Measurements from ENCODE around the gene CCL14.

CCL14 gene

DNA sequence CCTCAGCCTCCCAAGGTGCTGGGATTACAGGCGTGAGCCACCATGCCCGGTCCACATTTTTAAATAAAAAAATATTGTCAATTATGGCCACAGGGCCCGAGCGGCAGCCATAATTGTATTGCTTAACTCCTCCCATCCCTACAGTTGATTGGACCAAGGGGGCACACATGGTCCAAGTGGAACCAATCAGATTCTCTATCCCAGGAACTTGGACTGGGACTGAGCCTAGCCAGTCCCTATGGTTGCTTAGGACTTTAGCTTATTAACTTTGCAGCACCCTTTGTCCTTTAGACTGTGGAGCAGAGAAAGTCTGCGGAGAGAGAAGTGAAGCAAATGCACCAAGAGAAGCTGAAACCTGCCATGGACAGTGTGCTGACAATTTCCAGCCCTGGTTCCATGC, 50.5 kb downstream of the CCL14 start:
- in situ Hi-C loops (cut with MboI; ENCODE audit: low sequenced_read_pairs, unreplicated experiment): no loop called here
- DNase-seq (ENCODE audit: low spot score): no peak
- TF ChIP-seq, protein P1, sequence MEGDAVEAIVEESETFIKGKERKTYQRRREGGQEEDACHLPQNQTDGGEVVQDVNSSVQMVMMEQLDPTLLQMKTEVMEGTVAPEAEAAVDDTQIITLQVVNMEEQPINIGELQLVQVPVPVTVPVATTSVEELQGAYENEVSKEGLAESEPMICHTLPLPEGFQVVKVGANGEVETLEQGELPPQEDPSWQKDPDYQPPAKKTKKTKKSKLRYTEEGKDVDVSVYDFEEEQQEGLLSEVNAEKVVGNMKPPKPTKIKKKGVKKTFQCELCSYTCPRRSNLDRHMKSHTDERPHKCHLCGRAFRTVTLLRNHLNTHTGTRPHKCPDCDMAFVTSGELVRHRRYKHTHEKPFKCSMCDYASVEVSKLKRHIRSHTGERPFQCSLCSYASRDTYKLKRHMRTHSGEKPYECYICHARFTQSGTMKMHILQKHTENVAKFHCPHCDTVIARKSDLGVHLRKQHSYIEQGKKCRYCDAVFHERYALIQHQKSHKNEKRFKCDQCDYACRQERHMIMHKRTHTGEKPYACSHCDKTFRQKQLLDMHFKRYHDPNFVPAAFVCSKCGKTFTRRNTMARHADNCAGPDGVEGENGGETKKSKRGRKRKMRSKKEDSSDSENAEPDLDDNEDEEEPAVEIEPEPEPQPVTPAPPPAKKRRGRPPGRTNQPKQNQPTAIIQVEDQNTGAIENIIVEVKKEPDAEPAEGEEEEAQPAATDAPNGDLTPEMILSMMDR (IDR thresholded peaks at IDR 0.05; ENCODE audit: borderline replicate concordance, control extremely low read depth, extremely low read depth, insufficient read depth, missing control alignments): no peak

GRCh38 chr17:35934760-35935159, 51.8 kb downstream of the CCL14 start:
- in situ Hi-C loops (cut with MboI; ENCODE audit: low sequenced_read_pairs, unreplicated experiment): no loop called here
- TF ChIP-seq, protein P1 (IDR thresholded peaks at IDR 0.05; ENCODE audit: borderline replicate concordance, control extremely low read depth, extremely low read depth, insufficient read depth, missing control alignments): no peak
- DNase-seq (ENCODE audit: low spot score): no peak

All from GM13976 (cell line).